HG03342 (cell line): Measurements from ENCODE around the gene CASS4.
"Not testable (repeated sequence)": the region's sequence is repeated elsewhere in the genome, so short reads cannot be mapped to it uniquely, and the experiment has no call there.

Experiments
- ATAC-seq: cut with Tn5 transposase; IDR thresholded peaks from one replicate; pipeline ENCODE4 v1.9.1; 2021; ENCODE audit warnings: mild to moderate bottlenecking, moderate library complexity; ENCODE audit not compliant: unreplicated experiment

Gene CASS4, protein sequence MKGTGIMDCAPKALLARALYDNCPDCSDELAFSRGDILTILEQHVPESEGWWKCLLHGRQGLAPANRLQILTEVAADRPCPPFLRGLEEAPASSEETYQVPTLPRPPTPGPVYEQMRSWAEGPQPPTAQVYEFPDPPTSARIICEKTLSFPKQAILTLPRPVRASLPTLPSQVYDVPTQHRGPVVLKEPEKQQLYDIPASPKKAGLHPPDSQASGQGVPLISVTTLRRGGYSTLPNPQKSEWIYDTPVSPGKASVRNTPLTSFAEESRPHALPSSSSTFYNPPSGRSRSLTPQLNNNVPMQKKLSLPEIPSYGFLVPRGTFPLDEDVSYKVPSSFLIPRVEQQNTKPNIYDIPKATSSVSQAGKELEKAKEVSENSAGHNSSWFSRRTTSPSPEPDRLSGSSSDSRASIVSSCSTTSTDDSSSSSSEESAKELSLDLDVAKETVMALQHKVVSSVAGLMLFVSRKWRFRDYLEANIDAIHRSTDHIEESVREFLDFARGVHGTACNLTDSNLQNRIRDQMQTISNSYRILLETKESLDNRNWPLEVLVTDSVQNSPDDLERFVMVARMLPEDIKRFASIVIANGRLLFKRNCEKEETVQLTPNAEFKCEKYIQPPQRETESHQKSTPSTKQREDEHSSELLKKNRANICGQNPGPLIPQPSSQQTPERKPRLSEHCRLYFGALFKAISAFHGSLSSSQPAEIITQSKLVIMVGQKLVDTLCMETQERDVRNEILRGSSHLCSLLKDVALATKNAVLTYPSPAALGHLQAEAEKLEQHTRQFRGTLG

DNA sequence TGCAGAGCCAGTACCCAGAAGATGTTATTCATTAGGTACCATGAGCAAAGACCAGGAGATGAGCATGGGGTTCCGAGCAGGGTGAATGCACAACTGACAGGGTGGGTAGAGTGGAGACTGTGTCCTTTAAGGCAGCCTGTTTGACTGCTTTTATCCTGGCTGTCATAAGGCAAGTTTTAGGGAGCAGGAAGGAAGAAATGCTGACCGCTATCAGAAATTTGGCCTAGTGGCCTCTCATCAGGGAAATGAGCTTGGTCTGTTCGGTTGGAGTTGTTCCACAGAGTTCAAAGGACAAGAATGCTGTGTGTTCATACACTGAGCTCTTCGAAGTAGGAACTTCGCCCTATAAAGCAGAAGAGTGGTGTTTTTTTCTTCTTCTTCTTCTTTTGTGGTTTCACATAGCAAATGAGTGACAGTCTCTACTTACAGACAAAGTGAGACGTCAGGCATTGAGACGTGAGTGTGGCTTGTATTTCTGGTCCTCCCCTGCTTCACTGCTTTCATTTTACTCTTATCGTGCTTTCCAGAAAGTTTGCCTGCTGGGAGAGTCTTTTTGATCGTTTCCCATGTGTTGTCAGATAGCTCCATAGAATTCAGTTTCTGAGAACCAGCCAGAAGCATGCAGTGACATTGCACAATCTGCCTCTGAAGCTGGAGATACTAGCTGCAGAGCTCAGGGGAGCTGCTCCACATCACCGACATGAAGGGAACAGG, at the start of gene CASS4:
Gene CASS4, plus strand, starts transcription at position 502 of the 714 bp plus-strand sequence. Its CDS starts 199 bp downstream, at position 701.
- peak; percentile 81 for ATAC-seq

DNA sequence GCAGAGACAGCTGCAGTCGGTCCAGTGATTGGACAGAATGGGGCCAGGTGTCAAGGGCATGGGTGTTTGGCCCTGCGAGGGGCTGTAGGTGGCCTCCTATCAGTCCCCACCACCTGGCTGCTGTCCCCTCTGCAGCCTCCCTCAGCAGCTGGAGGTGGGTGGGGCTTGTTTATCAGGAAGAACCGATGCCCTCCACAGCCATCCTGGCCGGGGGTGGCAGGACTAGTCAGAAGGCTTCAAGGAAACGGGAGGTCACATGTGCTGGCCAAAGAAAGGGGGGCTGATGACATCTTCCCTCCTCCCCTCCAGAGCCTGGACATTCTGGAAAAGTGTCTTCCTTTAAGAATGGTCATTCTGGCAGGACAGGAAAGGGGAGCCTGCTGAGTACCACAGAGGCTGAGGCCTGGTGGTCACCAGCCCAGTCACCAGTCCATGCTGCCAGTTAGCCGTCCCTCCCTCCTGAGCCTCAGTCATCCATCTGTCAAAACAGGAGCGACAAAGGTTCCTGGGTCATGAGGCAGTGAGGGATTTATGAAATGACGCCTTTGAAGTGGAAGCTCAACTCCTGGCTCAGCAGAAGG, 49.1 kb upstream of the CASS4 start:
- ATAC-seq: no peak

DNA sequence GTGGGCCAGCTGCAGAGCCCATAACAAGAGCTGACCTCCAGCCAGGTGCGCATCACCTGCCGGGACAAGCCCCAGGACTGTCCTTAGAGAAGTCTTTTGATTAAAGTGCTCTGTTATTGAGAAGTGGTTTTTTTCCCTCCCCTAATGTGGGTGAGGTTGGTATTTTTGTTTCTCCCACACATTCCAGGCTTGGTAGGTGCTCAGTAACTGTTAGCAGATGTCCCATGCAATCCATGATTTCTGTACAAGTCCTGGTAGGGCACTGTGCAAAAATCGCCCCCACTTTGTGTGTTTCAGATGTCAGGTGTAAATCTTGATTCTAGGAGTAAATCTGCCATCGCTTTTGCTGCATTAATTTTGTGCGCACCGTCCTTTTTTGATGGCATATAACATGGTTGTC, 48.6 kb upstream of the CASS4 start:
- ATAC-seq: no peak

DNA sequence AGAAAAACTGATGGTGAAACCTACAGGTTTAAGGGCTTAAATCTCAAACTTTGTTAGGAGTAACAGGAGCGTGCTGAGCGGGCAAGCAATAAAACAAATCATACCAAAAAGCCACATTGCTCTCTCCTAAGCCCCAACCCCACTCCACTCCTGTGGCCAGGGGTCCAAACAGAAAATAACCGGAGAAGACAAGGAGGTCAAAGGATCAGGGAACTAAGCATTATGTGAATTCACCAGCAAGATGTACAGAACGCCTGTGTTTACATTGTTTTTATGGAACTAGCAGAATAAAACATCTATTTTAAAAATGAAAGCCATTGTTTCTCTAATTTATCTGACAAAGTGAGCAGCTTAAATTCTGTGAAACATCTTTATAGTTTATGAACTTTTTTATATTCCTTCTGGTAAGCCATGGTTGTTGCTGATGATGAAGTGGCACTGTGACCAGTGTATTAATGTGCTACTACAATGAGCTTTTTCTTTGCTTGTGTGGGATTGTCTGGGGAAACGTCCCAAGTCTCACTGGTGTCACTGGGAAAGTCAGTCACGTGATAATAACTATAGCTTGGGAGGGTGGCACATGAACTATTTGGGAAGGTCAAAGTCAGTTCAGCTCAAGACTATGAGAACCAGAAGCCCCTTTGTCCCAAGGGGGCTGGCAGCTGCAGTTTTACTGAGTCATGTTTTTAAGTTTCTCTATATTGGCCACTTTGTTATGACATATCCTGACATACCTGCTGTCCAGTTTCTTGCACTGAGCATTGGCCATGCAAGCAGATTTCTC, 43.5 kb upstream of the CASS4 start:
- no peak for ATAC-seq

DNA sequence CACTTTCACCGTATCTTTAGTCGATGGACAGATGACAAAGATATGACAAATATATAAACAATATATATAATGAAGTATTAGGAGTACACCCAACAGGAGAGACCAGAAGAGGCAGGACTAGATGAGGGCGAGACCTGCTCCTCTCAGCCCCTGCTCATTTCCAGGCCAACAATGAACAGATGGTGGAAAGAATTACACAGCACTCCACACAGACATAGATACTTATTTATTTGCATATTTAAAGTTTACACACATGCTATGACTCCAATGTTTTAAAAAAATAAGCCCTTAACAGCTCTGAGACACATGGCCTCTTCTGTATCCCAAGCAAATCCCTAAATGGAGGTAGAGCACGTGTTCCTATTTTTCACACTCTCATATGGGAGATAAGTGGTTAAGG, 42.9 kb upstream of the CASS4 start:
- no peak for ATAC-seq

DNA sequence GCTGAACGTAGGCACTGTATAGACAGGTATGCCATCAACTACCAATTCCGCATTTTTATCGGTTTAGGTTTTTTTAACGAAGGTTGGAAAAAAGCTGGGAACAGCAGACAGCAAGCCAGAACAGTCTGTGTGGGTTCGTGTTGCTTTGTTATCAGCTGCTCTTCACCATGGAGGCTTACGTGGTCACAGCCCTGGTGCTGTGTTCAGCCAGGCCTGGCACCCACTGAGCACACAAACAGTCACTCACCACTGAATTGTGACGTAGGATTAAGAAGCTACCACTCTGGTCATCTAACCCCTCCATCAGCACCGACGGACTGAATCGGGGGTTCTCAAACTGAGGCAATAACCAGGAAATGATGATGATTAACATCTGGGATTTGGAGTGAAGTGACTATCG, 40.1 kb upstream of the CASS4 start:
- no peak for ATAC-seq

DNA sequence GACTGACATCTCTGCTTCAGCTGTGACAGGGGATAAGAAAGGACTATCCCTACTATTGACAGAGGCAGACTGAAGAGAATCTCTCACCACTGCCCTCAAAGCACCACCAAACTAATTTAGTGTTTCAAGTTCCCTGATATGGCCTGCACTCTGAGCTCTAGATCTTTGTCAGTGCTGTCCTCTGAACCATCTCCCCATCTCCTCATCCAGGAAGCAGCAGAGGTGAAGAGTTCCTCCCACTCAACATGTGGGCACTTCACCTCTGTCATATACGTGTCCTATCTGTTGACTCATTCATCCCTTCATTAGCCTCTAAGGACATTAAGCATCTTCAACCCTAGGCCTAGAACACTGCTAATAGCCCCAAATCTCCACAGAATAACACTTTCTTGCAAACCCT, 39.2 kb upstream of the CASS4 start:
- ATAC-seq: no peak

DNA sequence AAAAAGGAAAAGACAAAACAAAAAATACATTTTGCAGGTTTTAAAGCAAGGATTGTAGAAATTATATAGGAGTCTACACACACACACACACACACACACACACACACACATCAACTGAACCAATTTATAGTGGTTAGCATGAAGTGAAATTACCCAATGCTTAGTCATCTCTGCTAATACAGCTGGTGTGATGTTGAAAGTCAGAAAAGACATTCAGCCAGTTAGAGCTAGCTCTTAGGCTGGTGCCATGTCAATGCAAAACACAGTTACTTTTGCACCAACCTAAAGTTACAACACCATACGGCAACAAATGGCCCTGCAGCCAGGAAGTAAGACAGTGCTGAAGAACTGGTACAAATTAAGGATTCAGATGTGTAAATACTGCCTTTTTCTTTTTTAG, 38.1 kb upstream of the CASS4 start:
- ATAC-seq: no peak

DNA sequence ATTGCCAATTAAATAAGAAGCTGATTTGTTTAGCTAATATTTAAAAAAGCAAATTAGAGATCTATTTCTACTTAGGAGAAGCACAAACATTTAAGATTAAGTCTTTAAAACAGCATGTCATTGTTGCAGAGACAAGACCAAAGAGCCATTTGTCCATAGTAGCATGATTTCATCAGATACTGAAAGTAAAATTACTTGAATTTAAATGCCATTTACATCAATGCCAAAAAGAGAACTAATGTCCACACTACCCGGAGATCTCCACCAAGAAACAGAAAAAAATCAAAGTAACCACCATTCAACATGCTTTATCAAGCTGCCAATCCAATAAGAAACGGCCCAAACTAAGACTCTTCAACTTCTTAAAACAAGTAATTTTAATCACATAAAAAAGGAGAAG, 35.7 kb upstream of the CASS4 start:
- no peak for ATAC-seq

DNA sequence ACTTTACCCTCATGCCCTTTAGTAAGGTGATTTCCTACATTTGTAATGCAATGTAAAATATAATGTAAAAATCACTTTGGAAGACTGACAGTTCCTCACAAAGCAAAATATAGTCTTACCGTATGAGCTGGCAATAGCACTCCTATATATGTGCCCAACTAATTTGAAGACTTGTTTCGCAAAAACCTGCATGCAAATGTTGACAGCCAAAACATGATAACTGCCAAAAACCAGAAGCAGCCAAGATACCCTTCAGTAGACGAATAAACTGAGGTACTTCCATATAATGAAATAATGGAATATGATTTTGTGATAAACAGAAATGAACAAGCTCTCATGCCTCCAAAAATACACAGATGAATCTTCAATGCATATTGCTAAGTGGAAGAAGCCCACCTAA, 33.7 kb upstream of the CASS4 start:
- no peak for ATAC-seq

DNA sequence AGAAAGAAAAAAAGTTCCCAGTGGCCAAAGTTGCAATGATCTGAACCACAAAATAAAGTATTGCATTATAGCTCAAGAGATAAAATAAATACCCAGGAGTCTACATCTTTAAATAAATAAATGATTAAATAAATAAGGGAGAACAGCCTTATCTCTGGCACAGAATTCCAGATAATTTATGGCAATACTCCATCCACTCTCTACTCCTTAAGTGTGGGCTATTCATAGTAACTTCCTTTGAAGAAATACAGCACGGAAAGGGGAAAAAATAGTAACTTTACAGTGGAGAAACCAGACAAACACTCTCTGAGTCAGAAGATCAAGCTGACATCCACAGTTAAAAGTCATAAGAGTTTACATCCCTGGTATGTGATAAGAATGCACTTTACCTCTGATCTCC, 31.7 kb upstream of the CASS4 start:
- ATAC-seq: no peak

DNA sequence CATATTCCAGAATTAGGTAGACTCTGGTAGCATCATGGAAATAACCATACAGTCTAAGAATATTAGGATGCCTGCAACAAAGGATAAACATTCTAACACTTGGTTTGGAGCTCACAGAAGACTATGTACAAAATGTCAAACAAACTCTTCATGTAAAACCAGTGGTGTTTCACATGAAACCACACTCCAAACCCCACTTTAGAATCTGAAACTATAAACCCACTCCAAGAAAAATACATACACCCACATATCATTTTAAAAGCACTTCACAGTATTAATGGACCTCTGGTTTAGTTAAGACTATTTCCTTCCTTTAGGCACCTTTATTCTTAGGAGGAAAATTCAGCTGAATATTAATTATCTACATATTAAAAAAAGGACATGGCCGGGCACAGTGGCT, 30.6 kb upstream of the CASS4 start:
- no peak for ATAC-seq

DNA sequence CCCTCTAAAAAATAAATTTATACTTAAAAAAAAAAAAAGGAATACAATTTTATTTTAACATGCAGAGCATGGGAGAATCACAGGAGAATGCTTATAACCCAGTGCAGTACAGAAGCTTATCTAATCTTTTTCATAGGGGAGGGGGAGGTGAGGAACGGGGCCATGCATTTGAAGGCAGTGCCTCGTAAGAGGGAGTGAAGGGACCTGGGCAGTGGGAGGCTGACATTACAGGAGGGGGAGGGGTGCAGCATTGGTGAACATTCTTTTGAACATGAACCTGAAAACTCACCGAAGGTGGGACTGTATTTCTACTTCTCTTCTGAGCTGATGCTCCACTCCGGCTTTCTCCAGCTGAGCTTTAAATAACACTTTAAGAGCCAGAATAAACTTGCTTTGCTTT, 29.4 kb upstream of the CASS4 start:
- ATAC-seq: no peak

DNA sequence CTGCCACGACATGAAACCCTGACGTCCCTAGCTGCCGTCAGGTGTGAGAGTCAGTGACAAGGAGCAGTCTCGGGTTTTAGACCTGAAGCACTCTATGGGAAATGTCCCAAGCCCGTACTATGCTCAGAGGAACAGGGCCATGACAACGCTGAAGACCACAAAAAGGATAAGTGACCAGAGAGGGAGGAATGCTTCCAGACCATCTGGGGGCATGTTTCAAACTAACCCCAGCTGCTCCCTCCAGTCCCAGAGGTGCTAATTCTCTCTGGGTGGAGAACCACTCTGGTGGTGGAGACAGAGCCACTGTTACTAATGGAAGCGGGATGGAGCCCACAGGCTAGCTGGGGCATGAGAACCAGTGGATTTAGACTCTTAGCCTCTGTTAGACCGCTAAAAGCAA, 28.7 kb upstream of the CASS4 start:
- ATAC-seq: no peak

DNA sequence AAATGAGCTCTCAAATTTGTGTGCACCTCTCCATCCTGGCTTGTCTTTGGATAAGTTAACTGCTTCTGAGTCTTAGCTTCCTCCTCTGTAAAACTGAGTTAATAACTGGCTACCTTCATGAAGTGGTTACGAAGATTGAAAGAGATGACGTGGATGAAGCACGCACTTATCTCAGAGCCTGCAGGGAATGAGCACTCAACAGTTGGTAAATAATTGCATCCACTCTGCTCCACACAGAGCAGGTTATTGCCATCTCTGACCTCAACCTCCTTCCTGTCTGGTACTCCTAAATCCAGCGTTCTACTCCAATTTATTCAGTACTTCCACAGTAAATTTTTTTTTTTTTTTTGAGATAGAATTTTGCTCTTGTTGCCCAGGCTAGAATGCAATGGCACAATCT, 26.9 kb upstream of the CASS4 start:
- ATAC-seq: no peak

DNA sequence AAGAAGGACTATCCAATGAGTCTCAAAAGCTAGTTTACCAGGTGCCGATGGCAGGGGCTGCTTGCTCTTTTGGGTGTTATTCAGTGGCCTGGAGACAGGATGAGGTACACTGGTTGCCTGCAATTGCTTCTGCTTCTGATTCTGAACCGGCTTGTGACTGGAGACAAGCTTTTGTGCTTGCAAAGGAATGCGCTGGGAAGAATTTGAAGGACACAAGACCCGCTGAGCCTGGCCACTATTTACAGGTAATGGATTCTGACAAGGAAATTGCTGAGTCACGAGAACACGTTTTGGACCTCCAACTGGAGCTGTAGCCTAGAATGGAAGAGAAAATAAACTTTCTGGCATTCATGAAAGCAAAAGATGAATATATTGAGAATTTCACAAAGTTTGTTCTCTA, 25.8 kb upstream of the CASS4 start:
- ATAC-seq: no peak

DNA sequence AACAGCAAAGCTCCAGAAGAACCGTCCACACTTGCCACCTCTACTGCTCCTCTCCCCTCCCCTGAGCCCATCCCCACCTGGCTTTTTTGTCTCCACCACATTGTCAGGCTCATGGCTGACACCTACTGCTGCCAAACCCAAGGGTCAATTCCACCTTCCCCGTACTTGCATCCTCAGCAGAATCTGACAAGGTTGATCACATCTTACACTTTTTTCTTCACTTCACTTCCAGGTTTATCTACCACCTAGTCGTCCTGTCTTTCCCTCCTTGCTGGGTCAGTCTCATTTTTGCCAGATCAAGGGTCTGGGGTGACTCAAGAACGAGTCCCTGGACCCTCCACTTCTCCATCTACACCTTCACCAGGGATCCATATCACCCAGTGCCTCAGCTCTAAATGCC, 23.2 kb upstream of the CASS4 start:
- no peak for ATAC-seq

DNA sequence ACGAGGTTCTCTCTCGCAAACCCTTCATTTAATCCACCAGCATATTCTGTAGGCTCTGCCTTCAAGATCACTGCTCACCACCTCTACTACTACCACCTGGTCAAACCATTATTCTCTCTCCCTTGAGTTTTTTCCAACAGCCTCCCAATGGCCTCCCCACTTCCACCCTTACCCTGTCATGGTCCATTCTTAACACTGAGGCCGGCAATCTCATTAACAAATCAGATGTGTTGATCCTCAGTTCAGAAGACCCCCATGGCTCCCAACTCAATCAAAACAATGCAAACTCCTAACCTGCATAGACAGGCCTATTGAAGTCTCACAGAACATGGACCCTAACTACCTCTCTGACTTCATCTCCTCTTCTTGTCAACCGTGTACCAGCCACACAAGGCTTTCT, 22.3 kb upstream of the CASS4 start:
- ATAC-seq: no peak

DNA sequence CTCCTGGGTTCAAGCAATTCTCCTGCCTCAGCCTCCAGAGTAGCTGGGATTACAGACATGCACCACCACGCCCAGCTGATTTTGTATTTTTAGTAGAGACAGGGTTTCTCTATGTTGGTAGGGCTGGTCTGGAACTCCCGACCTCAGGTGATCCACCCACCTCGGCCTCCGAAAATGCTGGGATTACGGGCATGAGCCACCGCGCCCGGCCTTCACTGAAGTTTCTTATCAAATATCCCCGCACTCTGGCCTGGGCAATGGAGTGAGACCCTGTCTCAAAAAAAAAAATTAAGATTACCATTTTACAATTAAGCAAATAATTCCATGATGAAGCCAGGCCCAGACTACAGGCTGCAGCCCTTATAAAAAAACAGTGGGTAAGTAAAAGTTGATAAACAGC, 21.7 kb upstream of the CASS4 start:
- not testable (repeated sequence) for ATAC-seq

DNA sequence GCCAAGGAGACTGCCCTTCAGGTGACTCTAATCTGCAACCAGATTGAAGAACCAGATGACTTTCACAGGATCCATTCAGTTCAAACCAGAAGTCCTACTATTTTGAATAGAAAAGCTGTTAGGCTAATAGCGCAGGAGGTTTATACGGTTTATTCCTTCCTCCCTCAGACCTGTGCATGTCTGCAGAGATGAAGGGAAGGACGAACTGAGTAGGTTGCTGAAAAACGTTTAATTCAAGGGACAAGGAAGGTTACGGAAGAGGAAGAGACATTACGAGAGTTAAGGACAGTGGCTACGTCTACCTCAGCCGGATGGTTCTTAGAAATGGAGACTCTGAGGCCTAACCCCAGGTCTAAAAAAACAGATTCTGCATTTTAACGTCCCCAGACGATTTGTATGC, 21.0 kb upstream of the CASS4 start:
- no peak for ATAC-seq
